ENCODE results near the gene AP3M1.

Gene AP3M1

GRCh38 chr10:74111799-74112198 is 38.8 kb downstream of the AP3M1 start:
- Histone ChIP-seq H3K36me3 (ENCODE audit: control insufficient read depth, insufficient read depth, low read length) (peaks cover 97% of the 10 kb centered on the region), H3K27ac (ENCODE audit: low read depth, low read length) (no peak overlapping the region), H3K4me1 (ENCODE audit: control insufficient read depth, insufficient read depth, low read length) (no peaks in the 10 kb centered on the region), H3K9ac (ENCODE audit: low read length) (no peak overlapping the region), H3K27me3 (ENCODE audit: control insufficient read depth, insufficient read depth, low read length) (no peaks in the 10 kb centered on the region), H3K4me3 (ENCODE audit: low read depth, low read length) (no peak overlapping the region), H3K9me3 (ENCODE audit: control insufficient read depth, insufficient read depth, low read depth, low read length) (no peaks in the 10 kb centered on the region)

- H3K36me3 ChIP-seq (ENCODE audit: control insufficient read depth, insufficient read depth, low read length): peaks cover 98% of the 10 kb centered on the region
These were observed 40.5 kb downstream of the AP3M1 start for GRCh38 chr10:74110120-74110519.

GRCh38 chr10:74109452-74109851 is 41.2 kb downstream of the AP3M1 start:
- no peaks in the 10 kb centered on the region for H3K27me3 ChIP-seq (ENCODE audit: control insufficient read depth, insufficient read depth, low read length)
- H3K9ac ChIP-seq (ENCODE audit: low read length): no peak overlapping the region
- no peak overlapping the region for H3K4me3 ChIP-seq (ENCODE audit: low read depth, low read length)
- H3K9me3 ChIP-seq (ENCODE audit: control insufficient read depth, insufficient read depth, low read depth, low read length): no peaks in the 10 kb centered on the region
- H3K4me1 ChIP-seq (ENCODE audit: control insufficient read depth, insufficient read depth, low read length): no peaks in the 10 kb centered on the region
- peaks cover 98% of the 10 kb centered on the region for H3K36me3 ChIP-seq (ENCODE audit: control insufficient read depth, insufficient read depth, low read length)
- H3K27ac ChIP-seq (ENCODE audit: low read depth, low read length): no peak overlapping the region

More at GRCh38 chr10:74110120-74110519, 40.5 kb downstream of the AP3M1 start:
- no peak overlapping the region for H3K9ac ChIP-seq (ENCODE audit: low read length)
- no peaks in the 10 kb centered on the region for H3K27me3 ChIP-seq (ENCODE audit: control insufficient read depth, insufficient read depth, low read length)
- no peak overlapping the region for H3K27ac ChIP-seq (ENCODE audit: low read depth, low read length)
- H3K4me3 ChIP-seq (ENCODE audit: low read depth, low read length): no peak overlapping the region
- H3K9me3 ChIP-seq (ENCODE audit: control insufficient read depth, insufficient read depth, low read depth, low read length): no peaks in the 10 kb centered on the region
- no peaks in the 10 kb centered on the region for H3K4me1 ChIP-seq (ENCODE audit: control insufficient read depth, insufficient read depth, low read length)

GRCh38 chr10:74107391-74107790 is 43.2 kb downstream of the AP3M1 start:
- no peaks in the 10 kb centered on the region for H3K4me1 ChIP-seq (ENCODE audit: control insufficient read depth, insufficient read depth, low read length)
- no peak overlapping the region for H3K27ac ChIP-seq (ENCODE audit: low read depth, low read length)
- H3K9ac ChIP-seq (ENCODE audit: low read length): no peak overlapping the region
- H3K27me3 ChIP-seq (ENCODE audit: control insufficient read depth, insufficient read depth, low read length): no peaks in the 10 kb centered on the region
- no peaks in the 10 kb centered on the region for H3K9me3 ChIP-seq (ENCODE audit: control insufficient read depth, insufficient read depth, low read depth, low read length)
- no peak overlapping the region for H3K4me3 ChIP-seq (ENCODE audit: low read depth, low read length)
- H3K36me3 ChIP-seq (ENCODE audit: control insufficient read depth, insufficient read depth, low read length): peaks cover 98% of the 10 kb centered on the region

- Histone ChIP-seq H3K4me3 (ENCODE audit: low read depth, low read length) (no peak overlapping the region), H3K9ac (ENCODE audit: low read length) (no peak overlapping the region), H3K27ac (ENCODE audit: low read depth, low read length) (no peak overlapping the region), H3K36me3 (ENCODE audit: control insufficient read depth, insufficient read depth, low read length) (peaks cover 96% of the 10 kb centered on the region), H3K27me3 (ENCODE audit: control insufficient read depth, insufficient read depth, low read length) (no peaks in the 10 kb centered on the region), H3K9me3 (ENCODE audit: control insufficient read depth, insufficient read depth, low read depth, low read length) (no peaks in the 10 kb centered on the region), H3K4me1 (ENCODE audit: control insufficient read depth, insufficient read depth, low read length) (no peaks in the 10 kb centered on the region)
These were observed 45.6 kb downstream of the AP3M1 start for GRCh38 chr10:74104996-74105395.

- Histone ChIP-seq H3K9ac (ENCODE audit: low read length) (no peak overlapping the region), H3K9me3 (ENCODE audit: control insufficient read depth, insufficient read depth, low read depth, low read length) (no peaks in the 10 kb centered on the region), H3K4me1 (ENCODE audit: control insufficient read depth, insufficient read depth, low read length) (no peaks in the 10 kb centered on the region), H3K36me3 (ENCODE audit: control insufficient read depth, insufficient read depth, low read length) (peaks cover 96% of the 10 kb centered on the region), H3K27ac (ENCODE audit: low read depth, low read length) (no peak overlapping the region), H3K4me3 (ENCODE audit: low read depth, low read length) (no peak overlapping the region), H3K27me3 (ENCODE audit: control insufficient read depth, insufficient read depth, low read length) (no peaks in the 10 kb centered on the region)
These were observed 46.1 kb downstream of the AP3M1 start for GRCh38 chr10:74104480-74104879.

- Histone ChIP-seq H3K4me1 (ENCODE audit: control insufficient read depth, insufficient read depth, low read length) (no peaks in the 10 kb centered on the region), H3K27me3 (ENCODE audit: control insufficient read depth, insufficient read depth, low read length) (no peaks in the 10 kb centered on the region), H3K27ac (ENCODE audit: low read depth, low read length) (no peak overlapping the region), H3K9ac (ENCODE audit: low read length) (no peak overlapping the region), H3K4me3 (ENCODE audit: low read depth, low read length) (no peak overlapping the region), H3K36me3 (ENCODE audit: control insufficient read depth, insufficient read depth, low read length) (peaks cover 96% of the 10 kb centered on the region), H3K9me3 (ENCODE audit: control insufficient read depth, insufficient read depth, low read depth, low read length) (no peaks in the 10 kb centered on the region)
These were observed 46.9 kb downstream of the AP3M1 start for GRCh38 chr10:74103560-74104258.

- peaks cover 97% of the 10 kb centered on the region for H3K36me3 ChIP-seq (ENCODE audit: control insufficient read depth, insufficient read depth, low read length)
- no peaks in the 10 kb centered on the region for H3K27me3 ChIP-seq (ENCODE audit: control insufficient read depth, insufficient read depth, low read length)
These were observed 50.8 kb downstream of the AP3M1 start for GRCh38 chr10:74099836-74100235.

GRCh38 chr10:74099420-74099819 is 51.2 kb downstream of the AP3M1 start:
- H3K27ac ChIP-seq (ENCODE audit: low read depth, low read length): 0 out of 2 replicates have a peak overlapping the region, but pooled peaks have one; percentile 0
- no peaks in the 10 kb centered on the region for H3K27me3 ChIP-seq (ENCODE audit: control insufficient read depth, insufficient read depth, low read length)
- no peaks in the 10 kb centered on the region for H3K9me3 ChIP-seq (ENCODE audit: control insufficient read depth, insufficient read depth, low read depth, low read length)
- H3K9ac ChIP-seq (ENCODE audit: low read length): no peak overlapping the region
- peaks cover 97% of the 10 kb centered on the region for H3K36me3 ChIP-seq (ENCODE audit: control insufficient read depth, insufficient read depth, low read length)
- H3K4me3 ChIP-seq (ENCODE audit: low read depth, low read length): no peak overlapping the region
- no peaks in the 10 kb centered on the region for H3K4me1 ChIP-seq (ENCODE audit: control insufficient read depth, insufficient read depth, low read length)

More at GRCh38 chr10:74099836-74100235, 50.8 kb downstream of the AP3M1 start:
- no peaks in the 10 kb centered on the region for H3K4me1 ChIP-seq (ENCODE audit: control insufficient read depth, insufficient read depth, low read length)
- H3K9ac ChIP-seq (ENCODE audit: low read length): no peak overlapping the region
- H3K9me3 ChIP-seq (ENCODE audit: control insufficient read depth, insufficient read depth, low read depth, low read length): no peaks in the 10 kb centered on the region
- H3K27ac ChIP-seq (ENCODE audit: low read depth, low read length): 0 out of 2 replicates have a peak overlapping the region, but pooled peaks have one; percentile 0
- H3K4me3 ChIP-seq (ENCODE audit: low read depth, low read length): no peak overlapping the region

GRCh38 chr10:74097776-74098175 is 52.9 kb downstream of the AP3M1 start:
- H3K27me3 ChIP-seq (ENCODE audit: control insufficient read depth, insufficient read depth, low read length): no peaks in the 10 kb centered on the region
- H3K9ac ChIP-seq (ENCODE audit: low read length): no peak overlapping the region
- H3K4me1 ChIP-seq (ENCODE audit: control insufficient read depth, insufficient read depth, low read length): no peaks in the 10 kb centered on the region
- no peak overlapping the region for H3K27ac ChIP-seq (ENCODE audit: low read depth, low read length)
- H3K9me3 ChIP-seq (ENCODE audit: control insufficient read depth, insufficient read depth, low read depth, low read length): no peaks in the 10 kb centered on the region
- H3K4me3 ChIP-seq (ENCODE audit: low read depth, low read length): no peak overlapping the region
- H3K36me3 ChIP-seq (ENCODE audit: control insufficient read depth, insufficient read depth, low read length): peaks cover 97% of the 10 kb centered on the region

GRCh38 chr10:74096777-74097176 is 53.9 kb downstream of the AP3M1 start:
- no peaks in the 10 kb centered on the region for H3K4me1 ChIP-seq (ENCODE audit: control insufficient read depth, insufficient read depth, low read length)
- no peaks in the 10 kb centered on the region for H3K9me3 ChIP-seq (ENCODE audit: control insufficient read depth, insufficient read depth, low read depth, low read length)
- H3K27me3 ChIP-seq (ENCODE audit: control insufficient read depth, insufficient read depth, low read length): no peaks in the 10 kb centered on the region
- H3K27ac ChIP-seq (ENCODE audit: low read depth, low read length): no peak overlapping the region
- peaks cover 97% of the 10 kb centered on the region for H3K36me3 ChIP-seq (ENCODE audit: control insufficient read depth, insufficient read depth, low read length)
- H3K4me3 ChIP-seq (ENCODE audit: low read depth, low read length): no peak overlapping the region
- H3K9ac ChIP-seq (ENCODE audit: low read length): no peak overlapping the region
